Ascending aorta (tissue), 2 donors: Measurements from ENCODE around the gene RNF32. TPM values are rescaled to one million over a fixed set of nuclear protein-coding genes. Genes with fewer than 3 reads are reported as not detected.

Experiments used
- DNase-seq, 2 donors: peaks; one replicate each; pipeline ENCODE4 v3.0.0-alpha.2; 2019; ENCODE audit warnings: low spot score in 2 of 2
- H3K27ac ChIP-seq, 2 donors: fragments of 200-600 bp; sonication (generic); one replicate each; pipeline ENCODE4 v1.5.1; 2016 to 2017; ENCODE audit warnings: mild to moderate bottlenecking in 1 of 2
- H3K27me3 ChIP-seq: fragments of 200-600 bp; sonication (generic); one replicate; pipeline ENCODE4 v1.5.1; 2017
- H3K36me3 ChIP-seq, 2 donors: fragments of 200-600 bp; sonication (generic); one replicate each; pipeline ENCODE4 v1.5.1; 2016
- H3K4me1 ChIP-seq, 2 donors: fragments of 200-600 bp; sonication (generic); one replicate each; pipeline ENCODE4 v1.5.1; 2016 to 2017; ENCODE audit warnings: mild to moderate bottlenecking in 1 of 2
- H3K4me3 ChIP-seq, 2 donors: fragments of 200-600 bp; sonication (generic); one replicate each; pipeline ENCODE4 v1.5.1; 2016 to 2017; ENCODE audit warnings: mild to moderate bottlenecking in 1 of 2
- H3K9me3 ChIP-seq, 2 donors: fragments of 200-600 bp; sonication (generic); one replicate each; pipeline ENCODE4 v1.5.1; 2016
- CTCF ChIP-seq, 3 experiments: fragments of 200-600 bp in 2 of 3; fragments of 450-650 bp in 1 of 3; sonication (generic) in 2 of 3; IDR thresholded peaks; one replicate each; pipeline ENCODE4 v1.5.1; 2016 to 2019; ENCODE audit warnings: antibody characterized with exemption in 3 of 3, mild to moderate bottlenecking in 1 of 3, moderate library complexity in 1 of 3
- intact Hi-C: fragments of 100-400 bp; cut with DNase I; formaldehyde crosslinking; loops from one replicate; pipeline ENCODE4 v1.15.1; 2023
- total RNA-seq: library from RNA; depleted of rRNA; stranded (reverse); fragments of >200 nt; gene quantifications from one replicate; pipeline ENCODE4 v1.1.0, GENCODE V29; 2016

RNF32 gene
- total RNA-seq, 1 donor from 2014 or later, result 0.32 TPM

GRCh38 chr7:156676263-156676662 is 35.7 kb downstream of the RNF32 start:
- DNase-seq, result no peak
- H3K36me3 ChIP-seq, result peaks cover 32 to 53% of the 10 kb centered on the region in 2 donors
- no peaks in the 10 kb centered on the region for H3K27me3 ChIP-seq
- H3K4me3 ChIP-seq, result no peak overlapping the region
- intact Hi-C loops, result no loop called here
- no peaks in the 10 kb centered on the region for H3K9me3 ChIP-seq
- H3K27ac ChIP-seq, result no peak overlapping the region
- no peak for TF ChIP-seq CTCF (IDR thresholded peaks at IDR 0.05)
- no peaks in the 10 kb centered on the region for H3K4me1 ChIP-seq

- H3K36me3 ChIP-seq, result peaks cover 36 to 54% of the 10 kb centered on the region in 2 donors
- no peak overlapping the region for H3K27ac ChIP-seq
Observed at GRCh38 chr7:156677374-156678054, 36.9 kb downstream of the RNF32 start.

GRCh38 chr7:156680281-156680680 is 39.7 kb downstream of the RNF32 start:
- intact Hi-C loops, result no loop called here
- H3K4me1 ChIP-seq, result no peaks in the 10 kb centered on the region
- DNase-seq, result no peak
- H3K27me3 ChIP-seq, result no peaks in the 10 kb centered on the region
- TF ChIP-seq CTCF (IDR thresholded peaks at IDR 0.05), result no peak
- H3K4me3 ChIP-seq, result no peak overlapping the region
- peaks cover 42 to 57% of the 10 kb centered on the region in 2 donors for H3K36me3 ChIP-seq
- no peak overlapping the region for H3K27ac ChIP-seq
- H3K9me3 ChIP-seq, result no peaks in the 10 kb centered on the region

More at GRCh38 chr7:156677374-156678054, 36.9 kb downstream of the RNF32 start:
- Histone ChIP-seq H3K4me1 (no peaks in the 10 kb centered on the region), H3K4me3 (no peak overlapping the region), H3K27me3 (no peaks in the 10 kb centered on the region), H3K9me3 (no peaks in the 10 kb centered on the region)
- DNase-seq, result no peak
- no peak for TF ChIP-seq CTCF (IDR thresholded peaks at IDR 0.05)
- intact Hi-C loops, result no loop called here

- peaks cover 26 to 35% of the 10 kb centered on the region in 2 donors for H3K36me3 ChIP-seq
- intact Hi-C loops, result no loop called here
- DNase-seq, result no peak
- H3K9me3 ChIP-seq, result no peaks in the 10 kb centered on the region
- H3K27me3 ChIP-seq, result no peaks in the 10 kb centered on the region
- H3K4me1 ChIP-seq, result no peaks in the 10 kb centered on the region
- H3K4me3 ChIP-seq, result no peak overlapping the region
- TF ChIP-seq CTCF (IDR thresholded peaks at IDR 0.05), result no peak
- H3K27ac ChIP-seq, result no peak overlapping the region
Observed at GRCh38 chr7:156682928-156683327, 42.4 kb downstream of the RNF32 start.

GRCh38 chr7:156684251-156684650 is 43.7 kb downstream of the RNF32 start:
- Histone ChIP-seq H3K4me1 (no peaks in the 10 kb centered on the region), H3K27ac (no peak overlapping the region), H3K4me3 (no peak overlapping the region), H3K36me3 (peaks cover 20 to 22% of the 10 kb centered on the region in 2 donors), H3K9me3 (no peaks in the 10 kb centered on the region), H3K27me3 (no peaks in the 10 kb centered on the region)
- no peak for DNase-seq
- intact Hi-C loops, result no loop called here
- TF ChIP-seq CTCF (IDR thresholded peaks at IDR 0.05), result no peak
